ENCODE data around the gene PFN2.

Gene PFN2

GRCh38 chr3:149936812-149937230 is 33.9 kb downstream of the PFN2 start:
- peak; percentile 95 for TF ChIP-seq CTCF (conservative IDR thresholded peaks at IDR 0.05)
- no peak for TF ChIP-seq ZFX (IDR thresholded peaks at IDR 0.05)
- H3K27ac ChIP-seq = no peak overlapping the region

DNA sequence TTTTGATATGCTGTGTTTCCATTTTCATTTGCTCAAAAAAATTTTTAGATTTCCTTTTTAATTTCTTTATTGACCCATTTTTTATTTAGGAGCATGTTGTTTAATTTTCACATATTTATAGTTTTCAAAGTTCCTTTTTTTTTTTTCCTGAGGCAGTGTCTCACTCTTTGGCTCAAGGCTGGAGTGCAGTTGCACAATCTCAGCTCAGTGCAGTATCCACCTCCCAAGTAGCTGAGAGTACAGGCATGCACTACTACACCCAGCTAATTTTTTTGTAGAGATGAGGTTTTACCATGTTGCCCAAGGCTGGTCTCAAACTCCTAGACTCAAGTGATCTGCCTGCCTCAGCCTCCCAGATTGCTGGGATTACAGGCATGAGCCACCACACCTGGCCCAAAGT is 36.2 kb downstream of the PFN2 start:
- TF ChIP-seq ZFX (IDR thresholded peaks at IDR 0.05) (no peak), CTCF (conservative IDR thresholded peaks at IDR 0.05) (no peak)
- no peak overlapping the region for H3K27ac ChIP-seq

DNA sequence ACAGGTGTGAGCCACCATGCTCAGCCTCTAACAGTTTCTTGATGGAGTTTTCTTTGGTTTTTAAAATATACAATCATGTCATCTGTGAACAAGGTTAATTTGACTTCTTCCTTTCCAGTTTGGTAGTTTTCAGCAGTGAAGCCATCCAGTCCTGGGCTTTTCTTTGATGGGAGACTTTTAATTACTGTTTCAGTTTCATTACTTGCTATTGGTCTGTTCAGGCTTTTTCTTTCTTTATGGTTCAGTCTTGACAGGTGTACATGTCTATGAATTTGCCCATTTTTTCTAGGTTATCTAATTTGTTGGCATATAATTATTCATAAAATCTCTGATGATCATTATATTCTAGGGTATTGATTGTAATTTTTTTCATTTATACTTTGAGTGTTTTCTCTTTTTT is 36.8 kb downstream of the PFN2 start:
- no peak overlapping the region for H3K27ac ChIP-seq
- TF ChIP-seq ZFX (IDR thresholded peaks at IDR 0.05) = no peak

- TF ChIP-seq CTCF (conservative IDR thresholded peaks at IDR 0.05) = no peak
- no peak for TF ChIP-seq ZFX (IDR thresholded peaks at IDR 0.05)
- no peak overlapping the region for H3K27ac ChIP-seq
Observed at GRCh38 chr3:149933008-149933407, 37.7 kb downstream of the PFN2 start.

- TF ChIP-seq CTCF (conservative IDR thresholded peaks at IDR 0.05) = no peak
- TF ChIP-seq ZFX (IDR thresholded peaks at IDR 0.05) = no peak
- no peak overlapping the region for H3K27ac ChIP-seq
Observed at GRCh38 chr3:149920119-149920518, 50.6 kb downstream of the PFN2 start.

DNA sequence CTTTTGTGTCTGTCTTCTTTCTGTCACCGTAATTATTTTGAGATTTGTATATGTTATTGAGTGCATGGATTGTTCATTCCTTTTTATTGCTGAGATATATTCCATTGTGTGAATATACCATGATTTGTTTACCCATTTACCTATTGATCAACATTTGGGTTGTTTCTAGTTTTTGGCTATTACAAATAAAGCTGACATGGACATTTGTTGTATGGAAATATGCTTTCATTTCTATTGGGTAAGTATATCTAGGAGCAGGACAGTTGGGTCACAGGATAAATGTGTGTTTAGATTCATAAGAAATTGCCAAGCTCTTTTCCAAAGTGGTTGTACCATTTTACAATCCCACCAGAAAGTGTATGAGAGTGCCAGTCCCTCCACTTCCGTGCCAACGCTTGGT is 51.2 kb downstream of the PFN2 start:
- TF ChIP-seq ZFX (IDR thresholded peaks at IDR 0.05) (no peak), CTCF (conservative IDR thresholded peaks at IDR 0.05) (no peak)

GRCh38 chr3:149917124-149917667 is 53.5 kb downstream of the PFN2 start:
- no peak overlapping the region for H3K27ac ChIP-seq
- no peak for TF ChIP-seq ZFX (IDR thresholded peaks at IDR 0.05)
- TF ChIP-seq CTCF (conservative IDR thresholded peaks at IDR 0.05) = no peak

More for the DNA sequence above, 51.2 kb downstream of the PFN2 start:
- no peak overlapping the region for H3K27ac ChIP-seq

All from C4-2B (cell line).